A673 (cell line): Measurements from ENCODE around the gene EXOC6.

ENCODE experiments used
- CTCF ChIP-seq: fragments of 300-800, 200-600 bp; sonication (generic); conservative IDR thresholded peaks from 2 replicates; pipeline ENCODE4 v1.5.1; 2017; ENCODE audit warnings: low read depth, mild to moderate bottlenecking, antibody characterized with exemption, low read length, moderate library complexity, mixed read lengths
- EZH2 ChIP-seq: fragments of 200-600 bp; sonication (generic); IDR thresholded peaks from 2 replicates; pipeline ENCODE4 v1.6.1; 2017; ENCODE audit warnings: borderline replicate concordance, low read depth, mild to moderate bottlenecking, mixed read lengths, antibody characterized with exemption, low read length; ENCODE audit not compliant: poor library complexity, severe bottlenecking

DNA sequence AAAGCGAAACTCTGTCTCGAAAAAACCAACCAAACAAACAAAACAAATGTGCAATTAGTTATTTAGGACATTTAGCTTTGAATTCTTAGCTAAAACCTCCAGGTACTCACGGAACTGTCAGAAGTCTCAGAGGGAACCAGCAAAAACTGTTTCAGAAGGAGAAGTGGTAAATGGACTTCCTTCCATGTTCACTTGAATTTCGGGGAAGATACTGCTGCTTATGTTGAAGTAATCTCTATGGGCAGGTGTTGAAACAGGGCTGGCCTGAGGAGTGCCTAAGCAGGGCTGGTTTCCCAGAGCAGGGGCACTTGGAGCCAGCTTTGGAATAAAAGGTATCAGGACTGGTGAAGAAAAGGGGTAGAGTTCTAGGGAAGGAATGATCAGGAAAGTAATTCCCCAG lies 2.4 kb upstream of the EXOC6 start:
- TF ChIP-seq CTCF (no peak), EZH2 (no peak)
